Measurements from ENCODE around the gene FMN1.

The FMN1 gene

GRCh38 chr15:32807331-32807730 is 387.2 kb downstream of the FMN1 start:
- Mint-ChIP-seq H3K4me1 (peaks cover 36% of the 10 kb centered on the region), H3K4me3 (no peak overlapping the region), H3K36me3 (ENCODE audit: low read depth) (peaks cover 44% of the 10 kb centered on the region), H3K9me3 (peaks cover 36% of the 10 kb centered on the region), H3K27ac (no peak overlapping the region), H3K27me3 (ENCODE audit: low read depth, poor library complexity) (peaks cover 5% of the 10 kb centered on the region)
- no peak for DNase-seq
- TF ChIP-seq CTCF (IDR thresholded peaks at IDR 0.05), result no peak

GRCh38 chr15:32803631-32804030 is 390.9 kb downstream of the FMN1 start:
- Mint-ChIP-seq H3K36me3 (ENCODE audit: low read depth) (peaks cover 44% of the 10 kb centered on the region), H3K27me3 (ENCODE audit: low read depth, poor library complexity) (peaks cover 2% of the 10 kb centered on the region), H3K9me3 (peaks cover 36% of the 10 kb centered on the region), H3K4me1 (peaks cover 54% of the 10 kb centered on the region), H3K27ac (no peak overlapping the region), H3K4me3 (no peak overlapping the region)
- TF ChIP-seq CTCF (IDR thresholded peaks at IDR 0.05), result no peak
- DNase-seq, result no peak

- Mint-ChIP-seq H3K9me3 (peaks cover 36% of the 10 kb centered on the region), H3K36me3 (ENCODE audit: low read depth) (peaks cover 44% of the 10 kb centered on the region), H3K27me3 (ENCODE audit: low read depth, poor library complexity) (peaks cover 2% of the 10 kb centered on the region), H3K4me3 (peak overlapping the region; percentile 9), H3K27ac (peak overlapping the region; percentile 82), H3K4me1 (peaks cover 64% of the 10 kb centered on the region)
- DNase-seq, result peak; percentile 39
- TF ChIP-seq CTCF (IDR thresholded peaks at IDR 0.05), result no peak
Measured at GRCh38 chr15:32802286-32802936, 392.1 kb downstream of the FMN1 start.

GRCh38 chr15:32799936-32800535 is 394.5 kb downstream of the FMN1 start:
- peaks cover 24% of the 10 kb centered on the region for H3K9me3 Mint-ChIP-seq
- H3K4me3 Mint-ChIP-seq, result peak overlapping the region; percentile 12
- H3K27me3 Mint-ChIP-seq (ENCODE audit: low read depth, poor library complexity), result no peaks in the 10 kb centered on the region
- DNase-seq, result no peak
- TF ChIP-seq CTCF (IDR thresholded peaks at IDR 0.05), result no peak
- H3K36me3 Mint-ChIP-seq (ENCODE audit: low read depth), result peaks cover 27% of the 10 kb centered on the region
- H3K4me1 Mint-ChIP-seq, result peaks cover 85% of the 10 kb centered on the region
- H3K27ac Mint-ChIP-seq, result peak overlapping the region; percentile 46

- no peak for DNase-seq
- no peak for TF ChIP-seq CTCF (IDR thresholded peaks at IDR 0.05)
- Mint-ChIP-seq H3K4me3 (peak overlapping the region; percentile 64), H3K27me3 (ENCODE audit: low read depth, poor library complexity) (no peaks in the 10 kb centered on the region), H3K36me3 (ENCODE audit: low read depth) (peaks cover 13% of the 10 kb centered on the region), H3K27ac (peak overlapping the region; percentile 81), H3K4me1 (peaks cover 77% of the 10 kb centered on the region), H3K9me3 (peaks cover 6% of the 10 kb centered on the region)
Measured at GRCh38 chr15:32796856-32797255, 397.7 kb downstream of the FMN1 start.

GRCh38 chr15:32794973-32795372 is 399.5 kb downstream of the FMN1 start:
- no peaks in the 10 kb centered on the region for H3K27me3 Mint-ChIP-seq (ENCODE audit: low read depth, poor library complexity)

More at GRCh38 chr15:32794973-32795372, 399.5 kb downstream of the FMN1 start:
- DNase-seq, result no peak
- no peak overlapping the region for H3K4me3 Mint-ChIP-seq
- TF ChIP-seq CTCF (IDR thresholded peaks at IDR 0.05), result no peak
- H3K9me3 Mint-ChIP-seq, result peaks cover 9% of the 10 kb centered on the region
- H3K4me1 Mint-ChIP-seq, result peaks cover 72% of the 10 kb centered on the region
- peaks cover 19% of the 10 kb centered on the region for H3K36me3 Mint-ChIP-seq (ENCODE audit: low read depth)
- H3K27ac Mint-ChIP-seq, result peak overlapping the region; percentile 81

All from nephron progenitor cell (in vitro differentiated cells).